ENCODE results near the gene GJD3. TPM values are rescaled to one million over a fixed set of nuclear protein-coding genes. Genes with fewer than 3 reads are reported as not detected.

Gene GJD3
- total and polyA plus RNA-seq, 8 donors: 0.18 to 3.6 (median 3.0) TPM; not detected in 5

GRCh38 chr17:40350689-40351358 lies 13.7 kb downstream of the GJD3 start:
- H3K27me3 ChIP-seq: no peaks in the 10 kb centered on the region
- no peak overlapping the region for H3K4me3 ChIP-seq
- intact Hi-C loops (cut with DNase I): loop anchor here (5.0 to 10.0 kb wide), 2 partner anchors 44 to 46 kb away; partner anchors contain the start of gene RARA (in 2 of the 2)
- DNase-seq (peak in 1 of 4 donors; percentile 47), ATAC-seq (no peak)
- no peaks in the 10 kb centered on the region for H3K9me3 ChIP-seq
- H3K36me3 ChIP-seq: peaks cover 0 to 80% of the 10 kb centered on the region in 2 donors
- no peak for TF ChIP-seq CTCF (IDR thresholded peaks at IDR 0.05)
- peaks cover 46 to 93% of the 10 kb centered on the region in 2 donors for H3K4me1 ChIP-seq
- peak overlapping the region in 1 of 2 donors; percentile 49 for H3K27ac ChIP-seq

GRCh38 chr17:40349895-40350688 lies 14.4 kb downstream of the GJD3 start:
- Histone ChIP-seq H3K27ac (peak overlapping the region in 1 of 2 donors; percentile 100), H3K4me3 (no peak overlapping the region), H3K27me3 (no peaks in the 10 kb centered on the region), H3K4me1 (peaks cover 51 to 94% of the 10 kb centered on the region in 2 donors), H3K36me3 (peaks cover 0 to 72% of the 10 kb centered on the region in 2 donors), H3K9me3 (no peaks in the 10 kb centered on the region)
- DNase-seq: peak in 3 of 4 donors; percentile 44 to 68 (median 61)
- no peak for TF ChIP-seq CTCF (IDR thresholded peaks at IDR 0.05)
- no peak for ATAC-seq
- intact Hi-C loops (cut with DNase I): loop anchor here (5.0 to 10.0 kb wide), 2 partner anchors 43 to 45 kb away; partner anchors contain the start of gene RARA (in 2 of the 2)

- H3K4me1 ChIP-seq: peaks cover 57 to 94% of the 10 kb centered on the region in 2 donors
- peak overlapping the region in 1 of 2 donors; percentile 100 for H3K27ac ChIP-seq
- intact Hi-C loops (cut with DNase I): no loop called here
- DNase-seq: peak in 1 of 4 donors; percentile 41
- no peak for TF ChIP-seq CTCF (IDR thresholded peaks at IDR 0.05)
- no peaks in the 10 kb centered on the region for H3K9me3 ChIP-seq
- H3K27me3 ChIP-seq: no peaks in the 10 kb centered on the region
- peaks cover 0 to 66% of the 10 kb centered on the region in 2 donors for H3K36me3 ChIP-seq
- no peak overlapping the region for H3K4me3 ChIP-seq
- ATAC-seq: peak; percentile 0
These were observed 15.1 kb downstream of the GJD3 start for GRCh38 chr17:40349477-40349894.

GRCh38 chr17:40348562-40349476 lies 15.7 kb downstream of the GJD3 start:
- TF ChIP-seq CTCF (IDR thresholded peaks at IDR 0.05): no peak
- peaks cover 0 to 60% of the 10 kb centered on the region in 2 donors for H3K36me3 ChIP-seq
- H3K4me1 ChIP-seq: peaks cover 62 to 96% of the 10 kb centered on the region in 2 donors
- ATAC-seq (no peak), DNase-seq (peak in 2 of 4 donors; percentile 38 to 55)
- H3K9me3 ChIP-seq: no peaks in the 10 kb centered on the region
- H3K27me3 ChIP-seq: no peaks in the 10 kb centered on the region
- intact Hi-C loops (cut with DNase I): no loop called here
- H3K4me3 ChIP-seq: no peak overlapping the region
- peak overlapping the region in 1 of 2 donors; percentile 100 for H3K27ac ChIP-seq
